HFF-Myc (cell line): Measurements from ENCODE around the gene ALDH1L1.

Source experiments
- DNase-seq: peaks from one replicate; pipeline ENCODE4 v3.0.0-alpha.2; 2011; ENCODE audit warnings: low read depth; ENCODE audit errors: extremely low read depth
- H3K4me3 ChIP-seq: replicated peaks from 2 replicates; pipeline ENCODE4 v1.5.1; 2011; ENCODE audit warnings: low read depth, mild to moderate bottlenecking, control low read depth, low read length
- CTCF ChIP-seq: IDR thresholded peaks from 2 replicates; pipeline ENCODE4 v1.5.1; 2012; ENCODE audit warnings: mild to moderate bottlenecking, low read depth, low read length, control low read depth; ENCODE audit errors: missing control alignments

The ALDH1L1 gene

GRCh38 chr3:126166009-126166408 is 14.4 kb downstream of the ALDH1L1 start:
- no peak for DNase-seq

GRCh38 chr3:126161309-126161708 is 19.1 kb downstream of the ALDH1L1 start:
- DNase-seq: no peak
- TF ChIP-seq CTCF: no peak
- no peak overlapping the region for H3K4me3 ChIP-seq

More at GRCh38 chr3:126166009-126166408, 14.4 kb downstream of the ALDH1L1 start:
- no peak overlapping the region for H3K4me3 ChIP-seq
- no peak for TF ChIP-seq CTCF

- H3K4me3 ChIP-seq: no peak overlapping the region
- no peak for DNase-seq
- TF ChIP-seq CTCF: no peak
Observed at GRCh38 chr3:126160243-126161210, 19.9 kb downstream of the ALDH1L1 start.

- no peak for TF ChIP-seq CTCF
- no peak overlapping the region for H3K4me3 ChIP-seq
- DNase-seq: no peak
Observed at GRCh38 chr3:126159476-126159875, 20.9 kb downstream of the ALDH1L1 start.

GRCh38 chr3:126158912-126159454 is 21.4 kb downstream of the ALDH1L1 start:
- H3K4me3 ChIP-seq: no peak overlapping the region
- no peak for TF ChIP-seq CTCF
- DNase-seq: no peak

- DNase-seq: no peak
- H3K4me3 ChIP-seq: no peak overlapping the region
- TF ChIP-seq CTCF: no peak
Observed at GRCh38 chr3:126158016-126158911, 22.1 kb downstream of the ALDH1L1 start.
